HT1080 (cell line): Measurements from ENCODE around the gene ABCG8. TPM values are rescaled to one million over a fixed set of nuclear protein-coding genes. Genes with fewer than 3 reads are reported as not detected.

Experiments
- DNase-seq: peaks from one replicate; pipeline ENCODE4 v3.0.0-alpha.2; 2015; ENCODE audit warnings: low read depth
- total RNA-seq: library from RNA; depleted of rRNA; stranded (reverse); fragments of >200 nt; shearing (Covaris generic); gene quantifications from 2 replicates; pipeline ENCODE4 v1.2.3, GENCODE V29; 2014

ABCG8 gene
- total RNA-seq, 1 experiment from 2014 or later = not detected

GRCh38 chr2:43825841-43826240, 12.9 kb upstream of the ABCG8 start:
- DNase-seq = no peak

DNA sequence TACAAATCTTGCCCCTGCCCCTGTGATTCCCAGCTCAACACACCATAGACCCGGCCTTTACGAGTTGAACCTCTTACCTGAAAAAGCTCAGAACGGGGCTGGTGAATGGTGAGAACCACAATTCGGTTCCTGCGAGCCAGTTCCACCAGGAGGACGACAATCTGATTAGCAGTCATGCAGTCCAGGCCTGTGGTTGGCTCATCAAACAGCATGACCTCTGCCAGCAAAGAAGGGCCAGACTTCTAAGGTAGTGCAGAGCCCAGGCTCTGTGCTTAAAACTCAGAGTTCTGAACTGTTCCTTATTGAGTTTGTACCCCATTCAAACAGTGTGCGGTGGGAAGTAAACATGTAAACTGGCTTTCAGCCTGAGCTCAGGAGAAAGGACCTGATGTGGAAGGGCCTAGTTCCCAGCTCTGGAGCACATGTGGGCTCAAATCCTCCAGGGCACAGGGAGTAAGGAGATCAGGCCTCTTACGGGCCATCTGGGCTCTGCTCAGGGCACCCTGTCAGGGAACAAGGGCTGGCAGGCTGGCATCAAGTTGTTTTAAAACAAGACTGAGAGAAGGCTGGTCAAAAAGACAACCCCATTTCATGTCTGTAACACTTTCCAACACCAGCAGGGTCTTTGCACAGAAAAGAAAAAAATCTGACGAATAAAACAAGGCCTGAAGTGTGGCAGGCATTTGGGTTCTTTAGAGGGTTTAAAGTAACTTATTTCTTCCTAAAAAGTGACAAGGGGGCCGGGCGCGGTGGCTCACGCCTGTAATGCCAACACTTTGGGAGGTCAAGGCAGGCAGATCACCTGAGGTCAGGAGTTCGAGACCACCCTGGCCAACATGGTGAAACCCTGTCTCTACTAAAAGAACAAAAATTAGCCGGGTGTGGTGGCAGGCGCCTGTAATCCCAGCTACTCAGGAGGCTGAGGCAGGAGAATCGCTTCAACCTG, 12.2 kb upstream of the ABCG8 start:
- DNase-seq = no peak

- no peak for DNase-seq
These were observed 7.1 kb upstream of the ABCG8 start for GRCh38 chr2:43831543-43832294.

- no peak for DNase-seq
These were observed 6.3 kb upstream of the ABCG8 start for GRCh38 chr2:43832457-43832856.

DNA sequence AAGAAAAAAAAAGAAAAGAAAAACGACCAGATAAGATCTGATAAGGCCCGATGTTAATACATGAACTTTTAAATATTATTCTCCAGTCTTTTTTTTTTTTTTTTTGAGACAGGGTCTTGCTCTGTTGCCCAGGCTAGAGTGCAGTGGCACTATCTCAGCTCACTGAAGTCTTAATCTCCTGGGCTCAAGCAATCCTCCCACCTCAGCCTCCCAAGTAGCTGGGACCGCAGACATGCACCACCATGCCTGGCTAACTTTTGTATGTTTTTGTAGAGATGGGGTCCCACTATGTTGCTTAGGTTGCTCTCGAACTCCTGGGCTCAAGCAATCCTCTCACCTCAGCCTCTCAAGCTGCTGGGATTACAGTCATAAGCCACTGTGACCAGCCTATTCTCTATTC, 1.7 kb upstream of the ABCG8 start:
- DNase-seq = no peak

GRCh38 chr2:43837831-43838559, 776 bp upstream of the ABCG8 start:
- no peak for DNase-seq

DNA sequence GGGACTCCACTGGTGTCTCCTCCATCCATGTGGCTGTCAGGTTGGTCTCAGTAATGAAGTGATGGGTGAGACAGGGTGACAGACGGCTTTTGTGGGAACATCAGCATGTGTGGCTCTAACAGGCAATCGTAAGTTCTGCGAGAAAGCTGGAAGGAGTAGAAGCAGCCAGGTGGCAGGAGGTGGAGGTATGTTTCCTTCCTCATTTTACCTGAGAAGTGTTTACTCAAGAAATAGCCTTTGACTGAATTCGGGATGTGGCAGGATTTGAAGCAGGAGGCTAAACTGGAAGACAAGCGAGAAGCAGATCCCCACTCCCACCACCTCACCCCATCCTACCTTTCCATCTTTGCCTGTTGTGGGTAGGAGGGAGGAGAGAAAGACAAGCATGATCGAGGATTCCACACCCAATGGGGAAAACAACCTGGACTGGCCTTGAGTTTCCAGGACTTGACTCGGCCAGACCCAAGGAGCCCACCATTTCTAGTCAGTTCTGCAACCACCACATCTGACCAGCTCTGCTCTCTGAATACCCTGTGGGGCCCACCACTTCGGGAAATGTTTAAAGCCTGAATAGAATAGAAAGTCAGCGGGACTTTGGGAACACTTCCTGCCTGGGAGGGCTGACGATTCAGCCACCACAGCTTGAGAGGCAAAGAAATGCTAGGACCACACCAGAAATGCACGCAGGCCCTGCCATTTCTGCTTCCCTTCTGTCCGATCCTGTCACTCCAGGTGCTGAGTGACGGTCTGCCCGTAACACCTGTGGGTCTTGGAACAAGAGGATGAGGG, 1.2 kb downstream of the ABCG8 start:
- DNase-seq = no peak

GRCh38 chr2:43840965-43841364, 2.2 kb downstream of the ABCG8 start:
- DNase-seq = no peak

DNA sequence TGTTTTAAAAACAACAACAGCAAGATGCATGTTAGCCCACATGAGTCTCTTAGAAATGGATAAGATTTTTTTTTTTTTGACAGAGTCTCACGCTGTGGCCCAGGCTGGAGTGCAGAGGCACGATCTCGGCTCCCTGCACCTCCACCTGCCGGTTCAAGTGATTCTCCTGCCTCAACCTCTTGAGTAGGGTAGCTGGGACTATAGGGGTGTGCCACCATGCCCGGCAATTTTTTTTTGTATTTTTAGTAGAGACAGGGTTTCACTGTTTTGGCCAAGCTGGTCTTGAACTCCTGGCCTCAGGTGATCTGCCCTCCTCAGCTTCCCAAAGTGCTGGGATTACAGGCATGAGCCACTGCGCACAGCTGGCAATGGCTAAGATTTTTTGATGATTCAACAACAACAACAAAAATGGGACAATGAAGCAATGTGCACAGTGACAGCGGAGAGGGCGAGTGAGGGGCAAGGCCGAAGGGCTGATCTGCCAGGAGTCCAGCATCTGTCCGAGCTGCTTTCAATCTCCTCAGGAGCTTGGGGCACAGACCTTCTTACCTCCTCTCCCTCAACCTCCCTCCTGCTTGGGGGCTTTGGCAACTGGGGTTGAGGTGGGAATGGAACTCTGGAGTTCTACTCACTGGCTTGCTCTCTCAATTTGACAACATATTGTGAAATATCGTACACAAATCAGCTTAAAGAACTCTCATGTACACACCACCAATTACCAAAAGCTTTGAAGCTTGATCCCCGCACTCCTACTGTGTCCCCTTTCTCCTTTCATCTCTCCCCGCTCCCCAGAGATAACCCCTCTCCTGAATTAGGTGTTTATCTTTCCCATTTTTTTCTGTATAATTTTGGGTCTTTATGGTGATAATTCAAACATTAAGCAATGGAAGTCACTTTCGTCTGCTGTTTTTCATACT, 3.4 kb downstream of the ABCG8 start:
- DNase-seq = no peak

- DNase-seq = no peak
These were observed 4.1 kb downstream of the ABCG8 start for GRCh38 chr2:43842866-43843226.

- DNase-seq = no peak
These were observed 6.4 kb downstream of the ABCG8 start for GRCh38 chr2:43845181-43845580.

DNA sequence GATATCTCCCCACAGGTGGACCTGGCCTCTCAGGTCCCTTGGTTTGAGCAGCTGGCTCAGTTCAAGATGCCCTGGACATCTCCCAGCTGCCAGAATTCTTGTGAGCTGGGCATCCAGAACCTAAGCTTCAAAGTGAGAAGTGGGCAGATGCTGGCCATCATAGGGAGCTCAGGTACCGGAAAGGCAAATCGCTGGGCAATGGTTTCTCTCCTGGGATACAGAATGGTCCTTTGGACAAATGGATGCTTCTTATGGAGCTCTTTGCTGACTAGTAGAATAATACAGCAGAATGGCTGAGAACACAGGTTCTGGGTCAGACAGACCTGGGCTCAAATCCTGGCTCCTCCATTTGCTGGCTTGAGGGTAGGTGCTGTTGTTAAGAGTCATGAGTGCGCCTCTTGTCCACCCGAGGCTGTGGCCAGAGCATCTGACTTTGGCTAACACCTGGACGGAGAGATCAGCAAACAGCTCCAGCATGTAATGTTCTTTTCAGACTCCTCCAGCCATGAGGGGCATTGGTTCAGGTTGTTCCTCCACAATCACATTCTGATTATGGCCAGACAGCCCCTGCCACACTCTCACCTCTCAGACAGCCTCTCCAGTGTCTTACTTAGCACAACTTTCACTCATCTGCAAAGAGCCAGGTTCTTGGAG, 7.5 kb downstream of the ABCG8 start:
- no peak for DNase-seq

- DNase-seq = no peak
These were observed 9.4 kb downstream of the ABCG8 start for GRCh38 chr2:43848214-43848613.

DNA sequence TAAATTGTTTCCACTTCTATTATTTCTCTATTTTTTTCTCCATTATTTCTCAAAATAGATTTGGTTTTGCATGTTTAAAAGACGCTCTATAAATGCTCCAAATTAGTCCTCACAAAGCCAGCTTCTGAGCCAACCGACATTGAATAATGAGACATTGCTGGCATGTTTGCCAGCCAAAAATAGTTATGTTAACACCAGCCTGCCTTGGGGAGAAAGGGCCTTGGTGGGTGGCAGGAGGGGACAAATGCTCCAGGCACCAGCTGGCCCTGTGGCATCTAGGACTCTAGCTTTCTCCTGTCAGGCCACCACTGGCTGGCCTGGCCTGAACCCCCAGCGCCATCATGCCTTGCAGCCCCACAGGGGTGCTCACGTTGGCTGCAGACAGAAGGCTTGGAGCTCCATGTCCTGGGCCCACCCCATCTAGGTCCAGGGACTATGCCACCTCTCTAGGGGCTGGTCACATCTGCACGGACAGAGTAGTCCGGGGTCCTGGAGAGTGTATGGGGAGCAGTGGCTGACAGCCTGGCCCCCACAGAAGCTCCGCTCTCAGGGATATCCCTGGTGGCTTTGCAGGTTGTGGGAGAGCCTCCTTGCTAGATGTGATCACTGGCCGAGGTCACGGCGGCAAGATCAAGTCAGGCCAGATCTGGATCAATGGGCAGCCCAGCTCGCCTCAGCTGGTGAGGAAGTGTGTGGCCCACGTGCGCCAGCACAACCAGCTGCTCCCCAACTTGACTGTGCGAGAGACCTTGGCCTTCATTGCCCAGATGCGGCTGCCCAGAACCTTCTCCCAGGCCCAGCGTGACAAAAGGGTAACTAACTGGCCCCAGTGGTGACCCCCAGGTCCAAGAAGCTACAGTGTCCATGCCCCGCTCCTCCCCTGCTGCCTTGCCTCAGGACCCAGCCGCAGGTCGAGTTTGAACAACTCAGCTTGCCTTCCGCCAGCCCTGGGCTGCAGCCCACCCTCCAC, 12.5 kb downstream of the ABCG8 start:
- no peak for DNase-seq

- DNase-seq = no peak
These were observed 13.5 kb downstream of the ABCG8 start for GRCh38 chr2:43852196-43852730.

DNA sequence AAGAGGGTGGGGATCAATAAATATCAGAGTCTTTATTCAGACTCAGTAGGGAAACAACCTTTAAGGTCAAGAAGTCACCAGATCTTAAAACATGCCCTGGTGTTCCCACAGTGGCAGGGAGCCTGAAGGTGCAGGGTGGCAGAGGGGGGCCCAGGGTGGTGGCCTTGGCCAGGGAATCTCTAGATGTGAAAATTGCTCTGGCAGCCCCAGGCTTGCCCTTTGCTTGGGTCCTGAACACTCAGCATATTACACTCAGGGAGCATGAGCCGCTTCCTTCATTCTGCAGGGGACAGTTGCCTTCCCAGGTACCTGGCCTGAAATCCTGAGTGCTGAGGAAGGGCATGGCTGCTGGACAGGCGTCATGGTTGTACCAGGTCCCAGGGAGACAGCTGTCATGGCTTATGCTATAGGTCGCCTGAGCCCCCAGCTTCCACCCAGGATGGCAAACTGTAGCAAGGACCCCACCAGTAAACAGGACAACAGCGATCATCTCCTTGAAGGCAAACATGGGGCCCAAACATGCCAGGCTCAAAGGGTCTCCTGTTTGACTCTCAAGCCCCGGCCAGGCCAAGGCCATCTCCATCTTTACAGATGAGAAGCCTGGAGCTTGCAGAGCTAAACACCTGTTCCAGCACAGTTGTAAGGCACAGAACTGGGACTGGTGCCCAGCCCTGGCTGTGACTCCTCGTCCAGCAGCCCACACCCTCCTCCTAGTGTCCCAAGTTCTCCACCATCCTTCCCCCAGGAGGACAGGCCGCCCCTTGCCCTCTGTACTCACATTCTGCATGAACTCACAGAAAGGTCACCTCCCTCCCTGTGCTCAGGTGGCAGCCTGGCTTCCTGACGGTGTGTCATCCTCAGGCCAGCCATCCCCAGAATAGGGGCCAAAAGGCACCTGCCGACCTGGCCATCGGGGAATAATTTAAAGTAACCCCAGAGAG, 14.6 kb downstream of the ABCG8 start:
- no peak for DNase-seq

GRCh38 chr2:43854671-43855070, 15.9 kb downstream of the ABCG8 start:
- no peak for DNase-seq
